GM21717 (cell line): ENCODE results near the gene S1PR5.
A peak's percentile ranks its signal among the peaks of the same experiment; 100 is the strongest.
"Not testable (repeated sequence)": the region's sequence is repeated elsewhere in the genome, so short reads cannot be mapped to it uniquely, and the experiment has no call there.

ENCODE experiments used
- ATAC-seq: cut with Tn5 transposase; IDR thresholded peaks from one replicate; pipeline ENCODE4 v1.9.1; 2021; ENCODE audit warnings: mild to moderate bottlenecking, moderate library complexity; ENCODE audit not compliant: unreplicated experiment

Gene S1PR5

DNA sequence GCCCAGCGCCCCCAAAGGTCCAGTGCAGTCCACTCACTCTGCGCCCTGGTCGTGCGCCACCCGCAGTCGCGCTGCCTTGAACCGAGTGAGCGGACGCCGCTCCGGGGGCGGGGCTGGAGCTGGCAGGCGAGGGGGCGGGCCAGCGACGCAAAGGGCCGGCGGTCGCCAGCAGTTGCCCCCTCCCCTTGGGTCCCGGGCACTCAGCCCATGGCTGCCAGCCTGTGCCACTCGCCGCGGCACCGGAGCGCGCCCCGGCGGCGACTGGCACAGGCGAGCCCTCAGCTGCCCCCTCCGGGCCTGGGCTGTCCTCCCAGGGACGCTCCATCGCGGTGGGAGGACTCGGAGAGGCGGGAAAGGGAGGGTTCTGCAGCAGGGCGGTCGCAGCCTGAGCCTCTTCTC lies at the start of gene S1PR5:
TSS of gene S1PR5 (minus strand) at position 87 of the 399 bp plus-strand sequence. CDS start 2,436 bp downstream, outside the sequence.
- ATAC-seq = no peak

GRCh38 chr19:10566658-10567410 lies 49.6 kb upstream of the S1PR5 start:
- no peak for ATAC-seq

GRCh38 chr19:10566408-10566657 lies 49.1 kb upstream of the S1PR5 start:
- no peak for ATAC-seq

GRCh38 chr19:10565567-10566407 lies 48.5 kb upstream of the S1PR5 start, which contains the start of gene KRI1:
Gene KRI1 (minus strand): TSS chr19:10566010. CDS start chr19:10565999, 11 bp downstream.
- ATAC-seq = peak; percentile 36

DNA sequence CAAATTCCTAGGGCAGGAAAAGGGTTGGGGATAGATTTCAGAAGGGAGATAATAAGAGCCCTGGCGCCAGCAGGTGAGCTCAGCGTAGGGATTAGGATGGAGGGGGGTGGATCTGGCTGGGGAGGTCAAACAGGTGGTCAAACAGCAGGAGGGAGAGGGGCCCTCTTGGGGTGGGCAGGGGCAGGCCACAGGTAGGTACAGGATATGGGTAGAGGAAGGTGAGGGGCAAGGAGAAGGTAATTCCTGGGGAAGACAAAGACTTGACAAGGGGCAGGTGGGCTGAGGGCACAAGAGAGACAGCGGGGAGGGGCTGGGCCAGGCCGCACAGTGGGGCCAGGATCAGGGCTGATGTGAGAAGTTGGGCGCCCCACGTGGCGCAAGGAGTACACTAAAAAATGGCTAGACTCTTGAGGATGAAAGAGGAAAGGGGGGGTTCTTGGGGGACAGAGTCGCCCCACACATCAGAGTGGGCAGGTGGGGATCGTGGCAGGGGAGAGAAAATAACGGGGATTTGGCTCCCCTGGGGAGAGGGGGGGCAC lies 47.9 kb upstream of the S1PR5 start:
- no peak for ATAC-seq

DNA sequence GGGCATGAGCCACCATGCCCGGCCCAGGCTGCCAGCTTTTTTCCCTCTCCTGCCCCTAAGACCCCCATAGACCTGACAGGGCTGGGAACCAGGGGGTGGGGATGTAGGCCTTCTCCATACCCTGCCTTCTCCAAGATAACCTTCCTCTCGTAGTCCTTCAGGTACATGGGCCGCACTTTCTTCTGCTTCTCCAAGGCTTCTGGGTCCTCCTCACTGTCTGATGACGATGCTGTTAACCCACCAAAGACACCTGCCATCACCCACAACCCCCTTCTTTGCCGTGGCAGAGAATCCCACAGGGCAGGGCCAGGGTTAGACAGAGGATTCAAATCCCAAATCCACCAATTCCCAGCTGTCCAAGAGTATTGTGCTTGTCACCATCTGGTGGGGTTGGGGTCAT lies 45.4 kb upstream of the S1PR5 start:
- no peak for ATAC-seq

DNA sequence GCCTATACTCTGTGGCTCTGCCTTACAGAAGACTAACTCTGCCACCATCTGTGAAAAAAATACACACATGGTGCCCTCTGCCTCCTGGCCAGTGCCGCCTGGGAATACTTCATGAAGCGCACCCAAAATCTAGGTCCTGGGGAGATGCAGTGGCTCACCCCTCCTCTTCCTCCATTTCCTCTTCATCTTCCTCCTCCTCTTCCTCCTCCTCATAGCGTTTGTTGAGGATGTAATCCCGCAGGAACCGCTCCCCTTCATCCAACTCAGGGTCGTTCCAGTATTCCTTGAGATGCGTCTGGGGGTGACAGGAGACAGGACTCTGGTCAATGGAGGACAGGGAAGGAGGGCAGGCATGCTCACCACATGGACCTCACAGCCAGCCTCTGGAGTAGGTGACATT lies 42.9 kb upstream of the S1PR5 start:
- ATAC-seq = no peak

DNA sequence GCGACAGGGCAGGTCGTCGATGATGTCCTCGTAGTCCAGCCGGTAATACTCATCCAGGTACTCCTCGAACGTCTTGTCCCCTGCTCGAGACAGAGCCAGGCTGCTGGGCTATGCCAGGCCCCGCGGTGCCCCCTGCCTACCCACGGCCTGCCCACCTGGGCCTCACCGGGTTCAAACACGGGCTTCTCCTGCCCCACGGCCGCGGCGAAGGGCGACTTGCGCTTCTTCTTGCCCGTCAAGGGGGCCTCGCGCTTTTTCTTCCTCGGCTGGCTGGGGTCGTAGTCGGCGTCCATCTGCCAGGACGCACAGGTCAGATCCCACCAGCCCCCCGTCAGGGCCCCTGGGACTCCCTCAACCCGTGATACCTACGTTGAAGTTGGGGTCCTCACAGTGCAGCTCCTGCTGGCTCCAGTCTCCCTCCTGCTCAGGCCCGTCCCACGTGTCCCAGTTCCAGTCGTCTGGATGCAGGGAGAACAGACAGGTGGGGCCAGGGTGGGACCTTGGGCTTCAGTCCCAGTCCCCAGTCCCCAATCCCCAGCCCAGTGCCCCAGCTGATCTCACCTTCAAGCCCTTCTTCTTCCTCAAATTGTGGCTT lies 40.5 kb upstream of the S1PR5 start:
- ATAC-seq = no peak

- no peak for ATAC-seq
Measured at GRCh38 chr19:10555610-10555973, 38.3 kb upstream of the S1PR5 start.

DNA sequence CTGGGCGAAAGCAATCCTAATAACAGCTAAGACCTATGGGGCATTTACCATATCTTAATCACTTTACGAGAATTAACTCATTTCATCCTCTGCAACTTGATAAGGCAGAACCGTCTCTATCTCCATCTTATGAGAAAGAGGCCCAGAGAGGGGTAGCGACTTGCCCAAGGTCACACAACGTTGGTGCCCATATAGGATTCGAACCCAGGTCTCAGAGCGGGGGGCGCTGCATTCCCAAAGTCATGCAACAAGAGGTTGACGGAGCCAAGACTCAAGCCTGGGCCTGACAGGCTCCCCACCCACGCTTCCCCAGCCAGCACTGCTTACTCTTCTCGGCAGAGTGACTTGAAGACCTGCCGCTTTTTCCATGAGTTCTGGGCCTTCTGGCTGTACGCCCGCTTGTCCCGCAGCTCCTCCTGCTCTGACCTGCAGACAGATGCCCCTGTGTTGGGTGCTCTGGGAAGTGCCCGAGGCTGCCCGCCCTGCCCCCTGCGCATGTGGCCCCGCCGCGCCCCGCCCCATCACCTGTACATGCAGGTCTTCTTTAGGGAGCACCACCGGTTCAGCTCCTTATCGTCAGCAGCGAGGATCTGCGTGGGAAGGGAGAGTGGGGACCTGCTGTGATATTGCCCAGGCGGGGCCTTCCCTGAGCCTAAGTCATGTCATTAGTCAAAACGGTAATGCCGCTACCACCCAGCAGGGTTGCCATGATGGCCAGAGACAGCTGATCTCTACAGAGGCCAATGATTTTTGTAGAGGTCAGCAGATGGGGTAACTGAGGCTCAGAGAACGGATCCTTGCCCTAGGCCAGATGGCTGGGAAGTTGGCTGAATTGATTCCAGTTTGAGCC lies 37.7 kb upstream of the S1PR5 start:
- ATAC-seq = no peak

GRCh38 chr19:10553943-10554381 lies 36.7 kb upstream of the S1PR5 start:
- no peak for ATAC-seq

DNA sequence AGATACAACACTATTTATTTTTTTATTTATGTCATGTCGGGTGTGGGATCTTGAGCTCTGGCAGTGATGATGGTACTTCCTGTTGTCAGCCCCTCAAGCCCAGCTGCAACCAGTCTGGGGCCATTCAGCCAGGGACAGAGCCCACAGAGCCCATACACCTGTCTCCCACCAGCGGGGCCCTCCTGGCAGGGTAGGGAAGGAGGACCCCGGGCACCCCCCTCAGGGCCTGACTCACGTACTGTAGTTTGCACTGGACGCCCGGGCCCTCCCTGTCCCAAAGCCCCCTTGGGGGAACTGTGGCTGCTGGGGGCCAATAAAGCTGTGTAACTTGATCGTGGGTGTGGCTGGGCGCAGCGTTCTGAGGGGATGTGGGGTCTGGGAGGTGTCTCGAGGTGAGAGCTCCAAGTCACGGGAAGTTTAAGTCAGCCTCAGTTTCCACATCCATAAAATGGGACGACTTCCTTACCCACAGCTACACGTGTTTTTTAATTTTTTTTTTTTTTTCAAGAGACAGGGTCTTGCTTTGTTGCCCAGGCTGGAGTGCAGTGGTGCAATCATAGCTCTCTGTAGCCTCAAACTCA lies 35.9 kb upstream of the S1PR5 start:
- no peak for ATAC-seq

DNA sequence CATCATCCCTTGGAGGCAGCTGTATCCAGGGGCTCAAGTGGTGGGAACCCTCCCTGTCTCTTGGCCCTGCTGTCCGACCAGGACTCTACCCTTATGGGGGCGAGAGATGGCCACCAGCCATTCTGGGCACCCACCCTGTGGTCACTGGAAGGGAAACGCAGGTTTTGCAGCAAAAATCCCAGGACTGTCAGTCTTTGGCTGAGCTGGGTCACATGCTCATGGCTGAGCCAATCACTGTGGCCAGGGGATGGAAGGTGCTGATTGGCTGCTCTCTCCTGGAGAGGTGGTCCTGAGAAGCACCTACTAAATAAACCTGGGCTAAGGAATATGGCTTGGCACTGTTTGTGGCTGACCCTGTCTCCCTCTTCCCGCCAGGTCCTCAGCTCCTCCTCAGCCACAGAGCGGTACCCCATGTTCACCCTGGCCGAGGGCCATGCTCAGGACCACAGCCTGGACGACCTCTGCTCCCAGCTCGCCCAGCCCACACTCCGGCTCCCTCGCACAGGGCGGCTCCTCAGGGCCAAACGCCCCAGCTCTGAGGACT lies 35.3 kb upstream of the S1PR5 start:
- ATAC-seq = no peak

DNA sequence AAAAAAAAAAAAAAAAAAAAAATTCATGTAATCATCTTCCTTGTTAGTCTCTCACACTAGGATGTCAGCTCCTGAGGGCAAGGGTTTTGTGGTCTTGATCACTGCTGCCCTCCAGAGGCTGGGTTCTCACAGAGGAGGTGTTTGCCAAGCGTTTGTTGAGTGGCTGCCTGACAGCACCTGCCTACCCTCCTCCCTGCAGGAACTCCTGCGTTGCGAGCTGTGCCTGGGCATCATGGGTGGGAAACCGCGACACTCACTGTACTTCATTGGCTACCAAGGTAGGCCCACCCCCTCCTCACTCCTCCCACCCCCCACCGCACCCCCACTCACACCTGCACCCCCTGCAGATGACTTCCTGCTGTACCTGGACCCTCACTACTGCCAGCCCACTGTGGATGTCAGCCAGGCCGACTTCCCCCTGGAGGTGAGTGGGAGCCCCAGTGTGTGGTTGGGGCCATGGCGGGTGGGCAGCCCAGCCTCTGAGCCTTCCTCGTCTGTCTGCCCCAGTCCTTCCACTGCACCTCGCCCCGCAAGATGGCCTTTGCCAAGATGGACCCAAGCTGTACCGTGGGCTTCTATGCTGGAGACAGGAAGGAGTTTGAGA lies 34.6 kb upstream of the S1PR5 start:
- ATAC-seq = no peak

DNA sequence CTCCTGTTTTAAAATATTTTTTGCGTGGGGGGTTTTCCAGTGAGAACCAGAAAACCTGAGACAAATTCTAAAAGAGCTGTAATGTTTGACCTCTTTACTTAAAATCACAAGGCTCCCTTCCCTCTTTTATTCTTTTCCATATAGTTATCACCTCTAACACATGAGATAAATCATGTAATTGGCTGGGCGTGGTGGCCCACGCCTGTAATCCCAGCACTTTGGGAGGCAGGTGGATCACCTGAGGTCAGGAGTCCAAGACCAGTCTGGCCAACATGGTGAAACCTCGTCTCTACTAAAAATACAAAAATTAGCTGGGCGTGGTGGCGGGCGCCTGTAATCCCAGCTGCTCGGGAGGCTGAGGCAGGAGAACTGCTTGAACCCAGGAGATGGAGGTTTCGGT lies 33.8 kb upstream of the S1PR5 start:
- ATAC-seq = not testable (repeated sequence)

DNA sequence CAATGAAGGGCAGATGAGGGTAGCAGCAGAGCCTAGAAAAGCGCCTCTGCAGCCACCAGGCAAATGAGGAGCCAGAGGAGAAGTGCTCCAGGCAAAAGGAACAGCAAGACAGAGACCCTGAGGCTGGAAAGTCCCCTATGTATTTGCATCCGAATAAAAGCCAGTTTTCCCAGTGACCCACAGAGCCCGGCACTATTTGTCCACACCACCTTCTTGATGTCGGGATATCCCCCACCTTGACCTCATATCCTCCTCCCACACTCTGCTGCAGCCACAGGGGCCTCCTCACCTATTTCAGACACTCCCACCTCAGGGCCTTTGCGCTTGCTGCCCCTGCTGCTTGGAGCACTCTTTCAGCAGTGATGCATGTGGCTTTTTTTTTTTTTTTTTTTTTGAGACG lies 33.1 kb upstream of the S1PR5 start:
- ATAC-seq = no peak

GRCh38 chr19:10549733-10550132 lies 32.5 kb upstream of the S1PR5 start:
- ATAC-seq = no peak

- no peak for ATAC-seq
Measured at GRCh38 chr19:10548746-10549276, 31.6 kb upstream of the S1PR5 start.

DNA sequence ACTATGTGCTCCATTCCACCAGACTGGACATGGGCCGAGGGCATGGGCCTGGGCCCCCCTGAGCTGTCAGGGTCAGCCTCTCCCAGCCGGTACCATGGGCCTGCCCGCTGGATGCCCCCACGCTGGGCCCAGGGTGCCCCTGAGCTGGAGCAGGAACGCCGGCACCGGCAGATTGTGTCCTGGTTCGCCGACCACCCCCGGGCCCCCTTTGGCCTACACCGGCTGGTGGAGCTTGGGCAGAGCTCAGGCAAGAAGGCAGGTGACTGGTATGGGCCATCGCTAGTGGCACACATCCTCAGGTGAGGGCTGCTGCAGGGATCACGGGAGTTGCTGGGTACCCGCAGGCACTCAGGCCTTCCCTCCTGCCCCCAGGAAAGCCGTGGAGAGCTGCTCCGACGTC lies 29.6 kb upstream of the S1PR5 start:
- no peak for ATAC-seq
